GM23248 (cell line): ENCODE measurements around the gene TSPYL2.

Source experiments
- EZH2 ChIP-seq: fragments of 200-600 bp; sonication (generic); IDR thresholded peaks from 2 replicates; pipeline ENCODE4 v1.6.1; 2018; ENCODE audit warnings: antibody characterized with exemption, mild to moderate bottlenecking; ENCODE audit not compliant: insufficient read depth, poor library complexity, severe bottlenecking
- EZH2phosphoT487 ChIP-seq: fragments of 200-600 bp; sonication (generic); IDR thresholded peaks from 2 replicates; pipeline ENCODE4 v1.6.1; 2018; ENCODE audit warnings: antibody characterized with exemption, moderate library complexity, mild to moderate bottlenecking, low read depth; ENCODE audit not compliant: insufficient read depth

GRCh38 chrX:53091354-53091753 lies 9.2 kb downstream of the TSPYL2 start:
- no peak for TF ChIP-seq EZH2
- TF ChIP-seq EZH2phosphoT487: no peak
